Natural killer cell (primary cell): ENCODE measurements around the gene ATP5PD. TPM values are rescaled to one million over a fixed set of nuclear protein-coding genes. Genes with fewer than 3 reads are reported as not detected.

Experiments
- ATAC-seq, 3 donors: fragments of 150-1000 bp in 2 of 3; fragments of 200-7000 bp in 1 of 3; cut with Tn5 transposase; 1 replicate in 1 of 3; 2 replicates in 2 of 3; pipeline ENCODE4 v1.10.0; 2021; ENCODE audit warnings: mild to moderate bottlenecking in 2 of 3, moderate library complexity in 2 of 3
- DNase-seq, 2 donors: peaks; one replicate each; pipeline versions ENCODE4 v3.0.0 to v3.0.0-alpha.2; 2013 to 2021; ENCODE audit warnings: mixed read lengths in 1 of 2
- H3K27ac ChIP-seq: one replicate; pipeline ENCODE4 v1.5.1; 2013; ENCODE audit warnings: mild to moderate bottlenecking, low read length
- H3K27me3 ChIP-seq: one replicate; pipeline ENCODE4 v1.6.1; 2013; ENCODE audit warnings: low read length; ENCODE audit not compliant: control insufficient read depth, insufficient read depth
- H3K36me3 ChIP-seq: one replicate; pipeline ENCODE4 v1.6.1; 2013; ENCODE audit warnings: low read length; ENCODE audit not compliant: control insufficient read depth, insufficient read depth
- H3K4me1 ChIP-seq: one replicate; pipeline ENCODE4 v1.6.1; 2013; ENCODE audit warnings: low read length; ENCODE audit not compliant: control insufficient read depth, insufficient read depth
- H3K4me3 ChIP-seq: one replicate; pipeline ENCODE4 v1.5.1; 2013; ENCODE audit warnings: low read length
- H3K9me3 ChIP-seq: one replicate; pipeline ENCODE4 v1.6.1; 2013; ENCODE audit warnings: low read length; ENCODE audit not compliant: control insufficient read depth, insufficient read depth
- H3K27ac Mint-ChIP-seq, 2 donors: one replicate each; pipeline ENCODE4 v1.8.0; 2022; ENCODE audit warnings: mild to moderate bottlenecking in 2 of 2, mixed read lengths in 2 of 2, moderate library complexity in 1 of 2
- H3K27me3 Mint-ChIP-seq, 2 donors: one replicate each; pipeline ENCODE4 v1.8.0; 2022; ENCODE audit warnings: low read depth in 2 of 2, mixed read lengths in 2 of 2
- H3K36me3 Mint-ChIP-seq: one replicate; pipeline ENCODE4 v1.8.0; 2022; ENCODE audit warnings: mixed read lengths
- H3K4me1 Mint-ChIP-seq, 2 donors: one replicate each; pipeline ENCODE4 v1.8.0; 2022; ENCODE audit warnings: mixed read lengths in 2 of 2
- H3K4me3 Mint-ChIP-seq: one replicate; pipeline ENCODE4 v1.8.0; 2022; ENCODE audit warnings: mild to moderate bottlenecking, moderate library complexity, mixed read lengths
- H3K9me3 Mint-ChIP-seq, 2 donors: one replicate each; pipeline ENCODE4 v1.8.0; 2022; ENCODE audit warnings: mixed read lengths in 2 of 2
- CTCF ChIP-seq: fragments of 200-600 bp; IDR thresholded peaks from one replicate; pipeline ENCODE4 v1.8.0; 2022; ENCODE audit warnings: antibody characterized with exemption
- WGBS: methylation state at CpG from one replicate; pipeline ENCODE4 v1.1.7; 2013; ENCODE audit warnings: missing lambda C conversion rate; ENCODE audit not compliant: insufficient coverage; 5-methylcytosine and 5-hydroxymethylcytosine counted together
- intact Hi-C: fragments of 100-400 bp; cut with micrococcal nuclease; formaldehyde crosslinking; loops from one replicate; pipeline ENCODE4 v1.14.2; 2022
- total RNA-seq, 4 donors: library from RNA; stranded (reverse); fragments of 120-200 nt in 1 of 4; gene quantifications; one replicate each; pipeline versions ENCODE4 v1.2.3 to v1.2.4, GENCODE V29; 2013 to 2022

The ATP5PD gene
- total RNA-seq, 3 donors from 2014 or later (not counting 1 experiment from before 2014, with no cell fraction given): 74.7 to 96.3 (median 75.2) TPM

GRCh38 chr17:75003070-75003956 lies 43.5 kb downstream of the ATP5PD start:
- no peaks in the 10 kb centered on the region for H3K9me3 ChIP-seq
- H3K4me3 ChIP-seq: no peak overlapping the region
- Mint-ChIP-seq H3K4me3 (no peak overlapping the region), H3K4me1 (peaks cover 4 to 6% of the 10 kb centered on the region in 2 donors), H3K27ac (no peak overlapping the region), H3K36me3 (no peaks in the 10 kb centered on the region), H3K27me3 (no peaks in the 10 kb centered on the region), H3K9me3 (no peaks in the 10 kb centered on the region)
- intact Hi-C loops: no loop called here
- 92% methylated on average over 76 of the region's 76 CpGs for WGBS
- DNase-seq (no peak), ATAC-seq (no peak)
- H3K27ac ChIP-seq: no peak overlapping the region
- no peaks in the 10 kb centered on the region for H3K36me3 ChIP-seq
- TF ChIP-seq CTCF: no peak
- no peaks in the 10 kb centered on the region for H3K27me3 ChIP-seq
- peaks cover 3% of the 10 kb centered on the region for H3K4me1 ChIP-seq

- no peak overlapping the region for H3K27ac ChIP-seq
- no peaks in the 10 kb centered on the region for H3K9me3 ChIP-seq
- TF ChIP-seq CTCF: no peak
- Mint-ChIP-seq H3K36me3 (no peaks in the 10 kb centered on the region), H3K4me1 (peaks cover 6 to 9% of the 10 kb centered on the region in 2 donors), H3K4me3 (no peak overlapping the region), H3K9me3 (no peaks in the 10 kb centered on the region), H3K27me3 (no peaks in the 10 kb centered on the region), H3K27ac (no peak overlapping the region)
- no peaks in the 10 kb centered on the region for H3K36me3 ChIP-seq
- 83% methylated on average over 15 of the region's 15 CpGs for WGBS
- intact Hi-C loops: no loop called here
- ATAC-seq (no peak), DNase-seq (no peak)
- H3K4me3 ChIP-seq: no peak overlapping the region
- H3K4me1 ChIP-seq: peaks cover 3% of the 10 kb centered on the region
- no peaks in the 10 kb centered on the region for H3K27me3 ChIP-seq
Observed at GRCh38 chr17:75001915-75002843, 44.6 kb downstream of the ATP5PD start.

- no peaks in the 10 kb centered on the region for H3K9me3 ChIP-seq
- H3K27me3 Mint-ChIP-seq: no peaks in the 10 kb centered on the region
- DNase-seq (no peak), ATAC-seq (no peak)
- intact Hi-C loops: no loop called here
- peaks cover 3% of the 10 kb centered on the region for H3K4me1 ChIP-seq
- H3K36me3 ChIP-seq: no peaks in the 10 kb centered on the region
- no peaks in the 10 kb centered on the region for H3K36me3 Mint-ChIP-seq
- no peaks in the 10 kb centered on the region for H3K27me3 ChIP-seq
- H3K4me3 Mint-ChIP-seq: no peak overlapping the region
- 86% methylated on average over 4 of the region's 4 CpGs for WGBS
- H3K4me1 Mint-ChIP-seq: peaks cover 6 to 9% of the 10 kb centered on the region in 2 donors
- no peaks in the 10 kb centered on the region for H3K9me3 Mint-ChIP-seq
- H3K27ac ChIP-seq: no peak overlapping the region
- H3K4me3 ChIP-seq: no peak overlapping the region
- H3K27ac Mint-ChIP-seq: no peak overlapping the region
- no peak for TF ChIP-seq CTCF
Observed at GRCh38 chr17:74999523-74999922, 47.2 kb downstream of the ATP5PD start.
